Measurements from ENCODE around the gene YDJC.
"Not testable (repeated sequence)": the region's sequence is repeated elsewhere in the genome, so short reads cannot be mapped to it uniquely, and the experiment has no call there.

Gene YDJC

GRCh38 chr22:21650823-21651520 lies 21.1 kb upstream of the YDJC start:
- no peak for TF ChIP-seq CTCF (conservative IDR thresholded peaks at IDR 0.05; ENCODE audit: low read depth, low read length)
- DNase-seq (ENCODE audit: low read depth), result no peak
- peak overlapping the region; percentile 79 for H3K4me3 ChIP-seq (ENCODE audit: low read length)

GRCh38 chr22:21650280-21650679 lies 20.5 kb upstream of the YDJC start:
- H3K4me3 ChIP-seq (ENCODE audit: low read length), result no peak overlapping the region
- TF ChIP-seq CTCF (conservative IDR thresholded peaks at IDR 0.05; ENCODE audit: low read depth, low read length), result no peak
- no peak for DNase-seq (ENCODE audit: low read depth)

DNA sequence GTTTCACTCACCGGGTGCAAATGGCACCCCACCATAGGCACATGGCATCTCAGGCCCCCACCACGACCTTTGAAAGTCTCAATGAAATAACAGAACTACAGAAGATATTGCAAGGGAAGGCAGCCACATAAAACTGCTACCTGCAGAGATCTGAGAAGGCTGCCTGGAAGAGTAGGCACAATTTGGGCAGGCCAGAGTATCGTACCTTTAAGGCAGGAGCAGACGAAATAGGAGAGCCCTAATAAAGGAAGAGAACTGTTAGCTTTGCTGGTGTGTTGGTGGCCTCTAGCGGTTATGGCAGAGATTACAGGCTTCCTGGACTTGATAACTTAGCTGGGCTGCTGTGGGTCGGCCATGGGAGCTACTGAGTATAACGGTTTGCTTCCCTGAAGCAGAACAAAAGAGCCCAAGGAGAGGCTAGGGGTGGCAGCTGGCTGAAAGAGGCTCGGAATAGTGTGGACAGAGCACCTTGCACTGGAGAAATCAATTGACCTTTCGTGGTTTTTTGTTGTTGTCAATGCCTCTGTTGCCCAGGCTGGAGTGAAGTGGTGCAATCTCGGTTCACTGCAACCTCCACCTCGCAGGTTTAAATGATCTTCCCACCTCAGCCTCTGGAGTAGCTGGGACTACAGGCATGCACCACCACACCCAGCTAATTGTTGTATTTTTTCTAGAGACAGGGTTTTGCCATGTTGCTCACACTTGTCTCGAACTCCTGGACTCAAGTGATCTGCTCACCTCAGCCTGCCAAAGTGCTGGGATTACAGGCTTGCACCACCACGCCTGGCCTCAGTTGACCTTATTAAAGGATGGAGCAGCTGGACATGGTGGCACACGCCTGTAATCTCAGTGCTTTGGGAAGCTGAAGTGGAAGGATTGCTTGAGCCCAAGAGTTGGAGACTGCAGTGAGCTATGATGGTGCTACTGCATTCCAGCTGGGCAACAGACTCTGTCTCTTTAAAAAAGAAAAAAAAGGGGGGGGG lies 17.1 kb upstream of the YDJC start:
- peak; percentile 93 for TF ChIP-seq CTCF (conservative IDR thresholded peaks at IDR 0.05; ENCODE audit: low read depth, low read length)
- H3K4me3 ChIP-seq (ENCODE audit: low read length), result no peak overlapping the region
- DNase-seq (ENCODE audit: low read depth), result no peak

- not testable (repeated sequence) for H3K4me3 ChIP-seq (ENCODE audit: low read length); DNase-seq (ENCODE audit: low read depth)
Observed at GRCh38 chr22:21645513-21645912, 15.7 kb upstream of the YDJC start.

DNA sequence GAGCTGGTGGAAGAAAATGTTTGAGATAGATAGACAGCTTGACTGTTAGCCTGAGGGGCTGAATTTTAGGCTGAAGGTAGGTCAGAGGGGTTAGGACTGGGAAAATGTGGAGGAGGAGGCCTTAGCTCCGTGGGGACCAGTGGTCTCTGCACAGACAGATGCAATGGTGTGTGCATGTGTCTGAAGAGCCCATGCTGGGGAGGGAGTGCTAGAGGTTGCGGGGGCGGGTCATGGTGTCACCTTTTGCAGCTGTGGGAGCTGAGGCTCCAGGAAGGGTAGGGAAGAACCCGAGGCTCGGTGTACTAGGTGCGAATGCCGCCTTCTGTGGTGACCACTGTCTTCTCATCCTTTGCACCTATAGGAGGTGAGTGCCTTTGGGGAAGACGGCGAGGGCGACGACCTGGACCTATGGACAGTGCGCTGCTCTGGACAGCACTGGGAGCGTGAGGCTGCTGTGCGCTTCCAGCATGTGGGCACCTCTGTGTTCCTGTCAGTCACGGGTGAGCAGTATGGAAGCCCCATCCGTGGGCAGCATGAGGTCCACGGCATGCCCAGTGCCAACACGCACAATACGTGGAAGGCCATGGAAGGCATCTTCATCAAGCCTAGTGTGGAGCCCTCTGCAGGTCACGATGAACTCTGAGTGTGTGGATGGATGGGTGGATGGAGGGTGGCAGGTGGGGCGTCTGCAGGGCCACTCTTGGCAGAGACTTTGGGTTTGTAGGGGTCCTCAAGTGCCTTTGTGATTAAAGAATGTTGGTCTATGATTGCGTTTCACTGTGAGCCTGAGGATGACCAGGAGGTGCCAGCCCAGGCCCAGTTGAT lies 13.9 kb upstream of the YDJC start:
- peak; percentile 22 for TF ChIP-seq CTCF (conservative IDR thresholded peaks at IDR 0.05; ENCODE audit: low read depth, low read length)
- no peak overlapping the region for H3K4me3 ChIP-seq (ENCODE audit: low read length)
- DNase-seq (ENCODE audit: low read depth), result no peak

DNA sequence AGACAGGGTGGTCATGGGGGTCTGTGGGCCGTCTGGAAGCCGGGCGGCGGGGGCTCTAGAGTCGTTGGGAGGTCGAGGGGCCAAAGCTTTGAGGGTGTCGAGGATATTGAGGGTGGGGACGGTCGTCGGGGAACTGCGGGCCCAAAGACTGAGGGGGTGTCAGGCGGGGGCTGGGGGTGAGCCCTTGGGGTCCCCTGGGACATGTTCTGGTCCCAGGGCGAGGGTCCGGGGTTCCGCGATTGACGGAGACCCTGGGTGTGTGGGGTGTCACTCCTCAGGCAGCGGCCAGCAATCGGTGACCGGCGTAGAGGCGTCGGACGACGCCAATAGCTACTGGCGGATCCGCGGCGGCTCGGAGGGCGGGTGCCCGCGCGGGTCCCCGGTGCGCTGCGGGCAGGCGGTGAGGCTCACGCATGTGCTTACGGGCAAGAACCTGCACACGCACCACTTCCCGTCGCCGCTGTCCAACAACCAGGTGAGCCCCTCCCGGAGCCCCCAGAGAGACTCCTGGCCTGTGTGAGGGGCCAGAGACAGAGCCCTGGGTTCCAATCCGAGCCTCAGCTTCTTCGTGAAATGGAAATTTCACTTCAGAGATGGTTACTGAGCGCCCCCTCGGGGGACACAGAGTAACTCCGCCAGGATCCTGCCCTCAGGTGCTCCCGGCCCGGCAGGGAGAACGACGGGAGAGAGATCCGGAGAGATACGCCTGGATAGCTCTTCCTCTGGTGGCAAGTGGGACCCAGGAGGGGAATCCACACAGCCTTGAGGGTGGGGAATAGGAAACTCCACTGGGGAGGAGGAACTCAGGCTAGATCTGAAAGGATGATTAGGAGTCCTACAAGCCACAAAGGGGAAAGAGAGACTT lies 13.0 kb upstream of the YDJC start:
- no peak for DNase-seq (ENCODE audit: low read depth)

More for the DNA sequence above, 13.0 kb upstream of the YDJC start:
- TF ChIP-seq CTCF (conservative IDR thresholded peaks at IDR 0.05; ENCODE audit: low read depth, low read length), result peak; percentile 73
- peak overlapping the region; percentile 67 for H3K4me3 ChIP-seq (ENCODE audit: low read length)

All from retinal pigment epithelial cell (primary cell).